Activated CD4-positive, CD25-positive, alpha-beta regulatory T cell treated with anti-CD3 and anti-CD28 coated beads, Interleukin-2, amount 50 U/mL, for 72 hours (primary cell): ENCODE measurements around the gene ZNF821.
"Not testable (repeated sequence)": the region's sequence is repeated elsewhere in the genome, so short reads cannot be mapped to it uniquely, and the experiment has no call there.

Source experiments
- DNase-seq: peaks from one replicate; pipeline ENCODE4 v3.0.0; 2021

Gene ZNF821

DNA sequence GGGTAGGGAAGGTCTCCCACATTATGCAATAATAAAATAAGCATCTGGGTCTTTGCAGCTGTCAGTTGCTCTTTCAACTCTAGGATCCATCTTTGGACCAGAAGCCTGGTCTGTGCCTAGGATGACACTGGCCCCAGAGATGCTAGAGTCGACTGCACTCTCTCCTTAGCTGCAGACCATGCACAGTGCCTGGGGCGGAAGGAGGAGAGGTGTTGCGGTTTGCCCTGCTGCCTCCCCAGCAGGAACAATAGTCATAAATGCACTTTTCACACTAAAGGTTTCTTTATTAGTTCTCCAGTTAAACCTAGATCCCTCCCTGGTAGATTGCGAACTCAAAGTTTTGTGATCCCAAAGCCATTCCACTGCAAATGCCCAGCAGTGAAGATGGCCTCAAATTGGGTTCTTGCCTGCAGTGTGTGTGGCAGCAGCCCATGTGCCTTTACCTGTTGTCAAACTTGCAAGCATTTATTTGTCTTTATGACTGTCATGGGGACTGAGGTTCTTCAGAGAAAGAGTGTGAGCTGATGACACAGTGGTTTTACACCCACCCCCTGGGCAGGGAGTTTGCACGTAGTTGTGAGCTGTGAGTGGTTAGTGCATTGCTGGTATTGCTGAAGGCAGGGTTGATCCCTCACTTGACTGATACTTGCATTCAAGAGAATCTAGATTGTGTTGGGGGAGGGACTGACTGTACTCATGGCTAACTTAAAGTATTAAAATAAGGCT, 27.9 kb downstream of the ZNF821 start:
- no peak for DNase-seq

DNA sequence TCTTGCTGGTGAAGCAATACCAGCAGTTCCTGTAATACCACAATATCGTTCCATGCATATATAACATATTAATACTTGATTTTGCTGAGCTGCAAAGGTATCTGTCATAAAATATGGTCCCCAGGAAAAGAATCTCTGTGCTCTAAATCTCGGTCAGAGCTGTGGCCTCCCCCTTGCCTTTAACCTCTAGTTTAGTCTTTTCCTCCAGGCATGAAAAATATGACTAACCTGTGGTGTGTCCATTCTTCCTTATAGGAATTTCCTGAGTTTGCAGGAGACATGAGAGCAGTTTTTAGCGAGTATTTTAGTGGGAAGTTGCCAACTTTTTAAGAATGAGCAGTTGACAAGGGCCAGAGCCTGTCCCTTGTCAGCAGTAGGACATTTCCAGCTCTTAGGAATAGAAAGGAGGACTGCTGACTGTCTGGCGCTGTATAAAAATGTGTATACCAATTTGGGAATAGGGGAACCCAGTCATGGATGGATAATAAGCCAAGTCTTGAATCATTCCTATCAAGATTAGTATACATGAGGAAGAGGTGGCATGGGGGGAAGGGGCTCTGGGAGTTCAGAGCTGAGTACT, 29.5 kb downstream of the ZNF821 start:
- DNase-seq: no peak

DNA sequence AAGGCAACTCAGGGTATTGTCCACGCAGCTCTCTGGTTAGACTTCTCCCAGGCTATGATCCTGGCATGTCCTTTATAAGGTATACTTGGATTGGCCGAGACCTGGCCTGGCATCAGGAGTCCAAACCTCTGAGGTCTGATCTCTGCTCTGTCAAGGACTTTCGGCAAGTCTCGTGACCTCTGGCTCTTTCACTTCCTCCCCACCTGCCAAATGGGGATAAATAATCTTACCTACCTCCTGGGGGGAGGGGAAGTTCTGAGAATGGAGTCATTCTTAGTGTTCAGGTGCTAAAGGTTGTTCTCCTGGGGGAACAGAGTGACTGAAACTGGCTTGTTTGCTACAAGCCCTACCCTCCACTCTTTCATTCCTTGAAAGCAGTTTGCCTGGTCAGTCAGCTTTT, 30.6 kb downstream of the ZNF821 start:
- DNase-seq: no peak

DNA sequence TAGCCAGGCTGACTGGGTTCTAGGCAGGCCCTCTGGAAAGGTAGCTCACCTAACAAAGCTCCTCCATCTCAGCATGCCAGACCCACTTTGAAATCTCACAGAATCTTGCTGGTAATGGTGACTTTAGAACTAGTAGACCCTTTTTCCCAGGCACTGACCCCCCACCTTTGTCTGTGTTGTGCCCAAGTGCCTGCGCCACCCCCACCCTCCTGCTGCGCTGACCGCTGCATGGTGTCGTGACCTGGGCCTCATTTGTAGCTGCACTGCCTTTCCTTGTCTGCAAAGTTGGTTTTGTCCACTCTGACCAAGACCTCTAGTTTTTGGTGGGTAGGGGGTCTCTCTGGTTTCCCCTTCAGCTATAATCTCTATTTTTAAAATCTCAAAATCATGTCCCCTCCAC, 31.4 kb downstream of the ZNF821 start:
- DNase-seq: no peak

DNA sequence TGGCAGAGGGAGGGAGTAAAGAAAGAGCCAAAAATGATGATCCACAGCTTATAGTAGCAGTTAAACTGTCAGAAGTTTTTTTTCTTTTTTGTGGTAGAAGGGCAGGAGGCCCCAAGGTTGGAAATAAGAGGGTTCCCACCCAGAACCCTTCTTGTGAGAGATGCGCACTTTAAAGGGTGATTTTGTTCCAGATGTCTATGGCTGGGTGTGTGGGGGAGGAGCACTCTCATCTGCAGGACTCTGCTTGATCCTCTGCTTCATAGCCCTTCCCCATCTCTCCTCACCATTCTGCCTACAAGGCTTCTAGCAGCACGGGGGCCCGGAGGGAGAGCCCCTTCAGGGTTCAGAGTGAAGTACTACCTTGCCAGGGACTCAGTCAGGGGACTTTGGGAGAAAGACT, 31.8 kb downstream of the ZNF821 start:
- no peak for DNase-seq

DNA sequence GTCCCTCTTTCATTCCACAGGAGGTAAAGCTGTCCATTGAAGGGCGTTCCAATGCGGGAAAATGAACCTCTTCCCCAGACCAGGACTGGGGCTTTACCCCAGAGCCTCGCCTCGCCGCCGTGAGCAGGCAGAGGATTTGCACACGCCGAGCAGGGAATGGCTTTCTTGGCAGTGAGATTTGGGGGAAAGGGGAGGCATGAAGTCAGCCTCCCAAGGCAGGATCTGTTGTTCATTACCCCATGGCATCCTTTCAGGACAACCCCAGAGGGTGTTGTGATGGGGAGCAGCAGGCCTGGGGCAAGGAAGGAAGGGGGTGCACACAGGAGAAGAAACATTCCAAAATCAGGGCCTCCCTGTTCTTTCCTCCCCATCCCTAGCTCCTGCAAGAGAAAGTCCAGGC, 32.2 kb downstream of the ZNF821 start:
- DNase-seq: no peak

DNA sequence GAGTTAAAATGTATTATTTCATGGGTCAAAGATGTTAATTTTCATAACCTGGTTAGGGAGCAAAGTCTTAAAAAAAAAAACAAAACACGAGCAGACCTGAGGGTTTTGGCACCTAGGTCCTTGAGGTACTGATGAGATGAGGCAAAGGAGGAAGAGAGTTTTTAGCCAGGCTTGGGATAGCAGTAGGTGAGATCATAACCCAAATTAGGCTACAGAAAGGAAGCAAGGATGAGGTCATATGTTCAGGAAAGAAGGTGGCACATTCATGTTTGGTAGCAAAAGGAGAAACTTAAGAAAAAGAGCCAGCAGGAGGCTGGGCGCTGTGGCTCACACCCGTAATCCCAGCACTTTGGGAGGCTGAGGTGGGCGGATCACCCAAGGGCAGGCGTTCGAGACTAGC, 35.4 kb downstream of the ZNF821 start:
- DNase-seq: no peak

DNA sequence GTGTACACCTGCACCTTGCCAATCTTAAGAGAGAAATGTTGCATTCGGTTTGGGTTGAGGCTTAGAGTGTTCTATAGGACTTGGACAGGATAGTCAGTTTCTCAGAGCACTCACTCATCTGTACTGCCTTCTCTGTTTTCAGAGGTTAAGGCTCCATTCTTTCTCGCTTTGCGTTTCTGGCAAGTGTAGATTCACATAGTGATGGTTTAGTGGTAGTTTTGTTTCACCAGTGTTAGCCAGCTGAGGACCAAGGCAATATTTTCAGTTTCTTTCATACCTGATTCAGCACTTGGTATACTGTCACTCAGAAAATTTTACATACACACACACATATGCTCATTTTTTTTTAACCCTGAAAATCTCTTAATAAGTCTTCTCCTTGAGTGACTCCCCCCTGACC, 36.9 kb downstream of the ZNF821 start:
- no peak for DNase-seq

DNA sequence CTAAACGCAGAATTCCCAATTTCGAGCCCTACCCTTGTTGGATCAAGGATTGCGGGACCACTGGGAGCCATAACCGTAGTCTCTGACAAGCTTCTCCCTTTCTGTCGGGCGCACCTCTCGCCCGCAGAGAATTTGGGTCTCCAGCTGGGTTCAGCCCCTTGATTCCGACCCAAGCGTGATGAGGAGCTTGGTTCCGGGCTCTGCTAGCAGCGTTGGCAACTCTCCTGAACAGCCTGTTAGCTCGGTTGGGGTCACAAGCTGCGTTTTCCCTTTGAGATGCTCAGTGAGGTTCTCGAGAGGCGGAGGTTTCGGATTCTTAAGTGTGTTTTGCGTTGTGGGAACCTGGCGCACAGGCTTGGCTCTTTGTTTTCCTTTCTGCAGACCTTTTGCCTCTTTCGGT, 37.6 kb downstream of the ZNF821 start:
- DNase-seq: no peak

DNA sequence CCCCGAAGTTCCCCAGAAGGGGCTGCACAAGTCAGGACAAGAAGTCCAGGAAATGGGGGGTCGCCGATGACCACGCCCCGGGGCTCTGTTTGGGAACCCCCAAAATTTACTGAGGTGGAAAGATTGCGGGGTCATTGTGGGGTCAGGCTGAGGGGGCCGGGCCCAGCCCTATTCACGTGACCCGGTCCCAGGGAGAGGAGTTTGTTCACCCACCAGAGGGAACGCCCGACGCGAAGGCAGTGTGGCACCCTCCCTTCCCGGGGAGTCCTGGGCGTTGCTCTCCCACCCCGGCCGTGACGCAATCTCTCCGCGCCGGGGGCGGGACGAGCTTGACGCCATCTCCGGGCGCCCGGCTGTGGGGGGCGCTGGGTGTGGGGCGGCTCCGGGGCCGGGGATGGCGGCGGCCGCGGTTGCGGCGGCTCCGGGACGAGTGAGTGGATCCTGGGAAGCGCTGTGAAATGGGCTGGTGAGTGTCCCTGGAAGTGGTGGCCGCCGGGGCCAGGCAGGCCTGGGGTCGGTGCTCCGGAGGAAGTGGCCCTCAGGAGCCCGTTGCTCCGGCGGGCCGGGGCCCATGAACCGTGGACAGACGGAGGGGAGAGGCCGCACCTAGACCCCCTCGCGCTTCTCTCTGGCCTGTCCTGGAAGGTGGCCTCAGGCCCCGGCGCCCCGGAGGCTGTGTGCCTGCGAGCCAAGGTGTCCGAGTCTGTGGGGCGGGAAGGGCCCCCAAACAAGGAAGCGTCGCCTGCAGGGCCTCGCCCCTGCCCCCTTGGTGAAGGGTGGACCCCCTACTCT, 38.1 kb downstream of the ZNF821 start, which contains the start of gene ATXN1L:
Gene ATXN1L (plus strand): TSS at position 338 of the 792 bp plus-strand sequence. CDS start 3,765 bp downstream, outside the sequence.
- DNase-seq: peak; percentile 96

DNA sequence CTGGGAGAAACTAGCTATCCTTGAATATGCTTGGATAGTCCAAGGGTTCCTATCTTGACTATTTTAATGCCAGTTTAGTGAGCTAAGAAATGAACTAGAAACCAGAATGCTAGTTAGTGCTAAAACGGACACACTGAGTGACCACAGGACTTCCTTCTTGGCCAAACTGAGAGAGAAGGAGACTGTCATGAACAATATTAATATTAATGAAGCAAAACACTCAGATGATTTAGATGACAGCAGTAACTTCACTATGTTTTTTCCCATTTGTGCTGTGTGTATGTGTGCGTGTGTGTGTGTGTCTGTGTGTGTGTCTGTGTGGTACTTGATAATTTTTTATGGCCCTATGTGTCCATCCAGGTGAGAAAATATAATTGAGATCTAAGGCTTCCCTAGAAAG, 40.4 kb downstream of the ZNF821 start:
- DNase-seq: no peak

DNA sequence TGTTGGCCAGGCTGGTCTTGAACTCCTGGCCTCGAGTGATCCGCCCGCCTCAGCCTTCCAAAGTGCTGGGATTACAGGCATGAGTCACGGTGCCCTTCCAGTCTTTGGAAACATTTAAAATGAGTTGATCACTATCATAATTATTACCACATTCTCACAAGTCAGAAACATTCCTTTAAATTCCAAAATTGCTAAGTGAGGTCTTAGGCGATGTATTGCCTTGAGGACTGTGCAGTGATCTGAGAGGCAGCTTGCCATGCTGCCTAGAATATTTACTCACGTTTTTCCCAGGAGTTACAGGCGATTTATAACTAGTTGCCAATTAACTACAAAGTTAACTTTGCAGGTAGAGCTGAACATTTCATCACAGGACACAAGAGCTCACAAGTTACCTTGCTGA, 43.9 kb downstream of the ZNF821 start:
- no peak for DNase-seq

DNA sequence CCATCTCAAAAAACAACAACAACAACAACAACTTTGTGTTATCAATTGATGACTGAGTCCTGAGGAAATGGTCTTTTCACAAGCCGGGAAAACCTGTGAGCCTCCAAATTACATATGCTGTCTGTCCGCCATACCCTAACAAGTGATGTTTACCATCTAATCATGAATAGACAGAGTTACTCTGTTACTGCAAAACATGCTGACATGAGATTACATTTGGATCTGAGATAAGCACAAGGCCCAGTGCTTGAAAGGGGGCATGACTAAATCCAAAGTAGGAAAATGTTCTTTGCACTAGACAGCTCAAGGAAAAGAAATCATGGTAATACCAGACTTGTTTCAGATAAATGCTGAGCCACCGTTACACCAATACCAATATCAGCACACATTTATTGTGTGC, 46.8 kb downstream of the ZNF821 start:
- DNase-seq: no peak

DNA sequence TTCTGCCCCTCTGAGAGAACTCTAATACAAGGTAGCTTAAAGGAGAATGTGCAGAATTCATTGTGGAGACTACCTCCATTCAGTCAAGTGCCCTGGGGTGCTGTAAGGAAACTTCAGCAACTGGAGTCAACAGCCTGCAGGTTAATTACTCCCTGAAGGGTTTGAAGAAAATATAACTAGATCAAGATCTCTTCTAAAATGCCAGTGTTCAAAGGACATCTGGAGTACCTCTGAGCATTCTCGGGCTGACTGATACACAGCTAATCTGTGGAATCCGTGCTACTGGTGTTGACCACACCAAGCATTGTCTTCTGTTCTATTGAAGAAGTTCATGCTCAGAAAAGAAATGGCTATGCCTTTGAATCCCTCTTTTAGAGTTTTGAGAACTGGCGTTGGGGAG, 49.7 kb downstream of the ZNF821 start:
- no peak for DNase-seq

DNA sequence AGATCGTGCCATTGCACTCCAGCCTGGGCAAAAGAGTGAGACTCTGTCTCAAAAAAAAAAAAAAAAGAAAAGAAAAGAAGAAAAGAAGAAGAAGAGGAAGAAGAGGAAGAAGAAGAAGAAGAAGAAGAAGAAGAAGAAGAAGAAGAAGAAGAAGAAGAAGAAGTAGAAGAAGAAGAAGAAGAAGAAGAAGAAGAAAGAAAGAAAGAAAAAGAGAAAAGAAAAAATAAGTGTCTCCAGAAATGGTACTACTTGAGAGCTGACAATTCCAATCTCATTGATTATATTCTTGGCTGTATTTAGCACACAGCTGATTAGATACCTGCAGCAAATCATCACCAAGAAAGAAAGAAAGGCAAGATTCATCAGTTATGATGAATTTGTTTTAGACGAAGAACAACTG, 51.9 kb downstream of the ZNF821 start:
- not testable (repeated sequence) for DNase-seq

DNA sequence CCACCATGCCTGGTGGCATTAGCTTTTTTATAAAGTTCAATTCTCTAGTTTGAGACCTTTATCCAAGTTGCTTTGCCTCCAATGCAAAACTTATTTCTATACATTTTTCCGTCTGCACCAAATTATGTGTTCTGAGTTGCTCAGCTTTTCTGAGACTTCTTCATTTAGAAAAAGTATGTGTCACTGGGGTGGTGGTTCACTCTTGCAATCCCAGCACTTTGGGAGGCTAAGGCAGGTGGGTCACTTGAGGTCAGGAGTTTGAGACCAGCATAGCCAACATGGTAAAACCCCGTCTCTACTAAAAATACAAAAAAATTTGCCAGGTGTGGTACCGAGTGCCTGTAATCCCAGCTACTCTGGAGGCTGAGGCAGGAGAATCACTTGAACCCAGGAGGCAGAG, 52.3 kb downstream of the ZNF821 start:
- DNase-seq: not testable (repeated sequence)

DNA sequence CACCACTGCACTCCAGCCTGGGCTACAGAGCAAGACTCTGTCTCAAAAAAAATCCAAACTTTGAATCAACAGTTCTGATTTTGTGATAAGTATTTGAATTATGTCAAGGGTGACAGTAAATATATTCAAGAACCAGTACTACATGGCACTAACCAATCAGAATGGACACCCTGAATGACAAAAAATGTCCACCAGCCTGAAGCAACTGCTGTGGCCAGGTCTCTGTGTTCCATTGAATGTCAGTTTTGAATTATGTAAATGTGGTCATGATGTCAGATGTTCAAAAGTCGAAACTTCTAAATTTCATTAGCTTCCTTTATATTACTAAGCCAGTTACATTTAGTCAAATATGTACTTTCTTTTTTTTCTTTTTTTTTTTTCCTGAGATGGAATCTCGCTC, 53.6 kb downstream of the ZNF821 start:
- DNase-seq: no peak

DNA sequence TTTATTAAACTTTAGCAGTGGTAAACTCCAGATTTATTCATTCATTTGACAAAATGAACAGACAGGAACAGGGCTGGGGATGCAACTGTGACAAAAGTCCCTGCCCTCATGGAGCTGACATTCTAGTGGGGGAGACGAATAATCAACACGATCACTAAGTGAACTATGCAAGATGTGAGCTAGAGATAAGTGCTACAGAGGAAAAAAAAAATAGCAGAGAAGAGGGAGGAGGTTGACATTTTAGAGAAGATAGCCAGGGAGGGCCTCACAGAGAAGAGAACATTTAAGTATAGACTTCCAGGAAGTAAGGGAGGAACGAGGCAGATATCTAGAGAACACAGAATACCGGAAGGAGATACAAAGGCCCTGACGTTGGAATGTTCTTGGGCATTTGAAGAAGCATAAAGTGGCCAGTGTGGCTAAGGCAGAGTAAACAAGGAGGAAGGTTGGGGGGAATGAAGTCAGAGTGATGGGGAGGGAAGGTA, 57.4 kb downstream of the ZNF821 start:
- DNase-seq: no peak

DNA sequence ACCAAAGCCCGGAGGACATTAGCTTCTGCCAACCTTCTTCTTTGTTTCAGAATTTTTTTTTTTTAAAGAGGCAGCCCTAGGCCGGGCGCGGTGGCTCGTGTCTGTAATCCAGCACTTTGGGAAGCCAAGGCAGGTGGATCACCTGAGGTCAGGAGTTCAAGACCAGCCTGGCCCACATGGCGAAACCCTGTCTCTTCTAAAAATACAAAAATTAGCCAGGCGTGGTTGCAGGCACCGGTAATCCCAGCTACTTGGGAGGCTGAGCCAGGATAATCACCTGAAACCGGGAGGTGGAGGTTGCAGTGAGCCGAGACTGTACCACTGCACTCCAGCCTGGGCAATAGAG, 66.9 kb downstream of the ZNF821 start:
- not testable (repeated sequence) for DNase-seq

DNA sequence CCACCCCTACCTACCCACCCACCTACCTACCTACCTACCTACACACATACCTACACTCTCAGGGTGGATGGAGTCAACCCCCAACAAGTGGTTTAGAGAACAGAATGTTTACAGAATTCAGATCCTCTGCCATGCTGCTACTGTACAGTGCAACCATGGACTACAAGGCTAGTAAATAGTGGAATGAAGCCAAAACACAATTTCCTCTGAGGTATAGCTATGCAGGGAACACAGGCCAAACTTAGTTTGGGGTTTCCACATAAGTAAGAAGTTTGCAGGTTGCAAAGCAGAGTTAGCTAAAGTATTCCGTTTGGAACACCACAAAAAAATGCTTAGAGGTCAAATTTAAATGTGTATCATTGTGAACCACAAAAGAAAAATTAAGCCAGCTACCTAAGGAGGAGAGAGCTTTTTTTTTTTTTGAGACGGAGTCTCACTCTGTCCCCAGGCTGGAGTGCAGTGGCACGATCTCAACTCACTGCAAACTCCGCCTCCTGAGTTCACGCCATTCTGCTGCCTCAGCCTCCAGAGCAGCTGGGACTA, 72.7 kb downstream of the ZNF821 start:
- no peak for DNase-seq

DNA sequence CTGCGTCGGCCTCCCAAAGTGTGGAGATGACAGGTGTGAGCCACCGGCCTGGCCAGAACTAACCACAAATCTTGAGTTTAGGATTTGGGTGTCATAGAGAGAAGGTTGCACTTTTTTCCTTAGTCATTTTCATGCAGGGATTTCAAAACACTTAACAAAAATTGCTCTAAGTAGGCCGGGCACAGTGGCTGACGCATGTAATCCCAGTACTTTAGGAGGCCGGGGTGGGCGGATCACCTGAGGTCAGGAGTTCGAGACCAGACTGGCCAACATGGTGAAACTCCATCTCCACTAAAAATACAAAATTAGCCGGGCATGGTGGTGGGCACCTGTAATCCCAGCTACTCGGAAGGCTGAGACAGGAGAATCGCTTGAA, 73.8 kb downstream of the ZNF821 start:
- not testable (repeated sequence) for DNase-seq
